ENCODE measurements around the gene DDTL. TPM values are rescaled to one million over a fixed set of nuclear protein-coding genes. Genes with fewer than 3 reads are reported as not detected.
"Not testable (repeated sequence)": the region's sequence is repeated elsewhere in the genome, so short reads cannot be mapped to it uniquely, and the experiment has no call there.

DDTL gene
- total RNA-seq, 1 donor from 2014 or later: not detected

GRCh38 chr22:23956301-23956900, 10.3 kb upstream of the DDTL start:
- not testable (repeated sequence) for H3K27ac Mint-ChIP-seq; H3K4me1 Mint-ChIP-seq (ENCODE audit: low read depth); H3K9me3 Mint-ChIP-seq (ENCODE audit: low read depth); H3K27me3 Mint-ChIP-seq; H3K36me3 Mint-ChIP-seq (ENCODE audit: insufficient read depth); H3K4me3 Mint-ChIP-seq (ENCODE audit: low read depth)
- peak; percentile 69 for DNase-seq (ENCODE audit: low spot score, unreplicated experiment)
- peak; percentile 81 for TF ChIP-seq CTCF (IDR thresholded peaks at IDR 0.05; ENCODE audit: unreplicated experiment)

DNA sequence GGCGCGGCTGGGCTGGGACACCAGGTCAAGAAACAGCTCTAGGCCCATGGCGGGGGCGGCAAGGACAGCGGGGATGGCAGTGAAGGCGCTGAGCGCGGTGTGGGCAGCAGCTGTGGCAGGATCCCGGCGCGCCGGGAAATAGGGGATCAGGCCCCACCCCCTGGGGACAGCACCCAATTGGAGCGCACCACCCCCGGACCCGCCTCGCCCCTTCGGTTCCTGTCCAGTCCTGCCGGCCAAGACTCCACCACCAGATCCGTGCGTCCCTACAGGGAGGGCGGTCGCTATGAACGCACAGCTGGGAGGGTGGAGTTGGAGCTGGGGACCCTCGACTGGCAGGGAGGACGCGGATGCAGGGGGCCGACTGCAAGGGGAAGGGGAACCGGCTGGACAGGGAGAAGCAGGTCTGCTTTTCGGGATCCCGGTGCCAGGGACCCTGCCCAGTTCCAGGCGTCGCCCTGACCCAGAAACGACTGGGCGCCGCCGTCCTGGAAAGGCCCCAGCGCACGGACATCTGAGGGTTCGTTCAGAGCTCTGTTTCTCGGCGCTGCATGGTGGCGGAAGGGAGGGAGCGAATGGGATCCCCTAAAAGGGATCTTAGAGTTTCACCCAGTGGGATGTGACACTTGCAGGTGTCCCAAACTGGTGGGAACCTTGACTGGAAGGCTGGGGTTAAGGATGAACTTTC, 5.5 kb upstream of the DDTL start, which contains the start of gene GSTT2B:
Gene GSTT2B (minus strand): TSS at position 112 of the 688 bp plus-strand sequence. CDS start 64 bp downstream, at position 48.
- H3K4me1 Mint-ChIP-seq (ENCODE audit: low read depth); DNase-seq (ENCODE audit: low spot score, unreplicated experiment); H3K9me3 Mint-ChIP-seq (ENCODE audit: low read depth); H3K27ac Mint-ChIP-seq; H3K36me3 Mint-ChIP-seq (ENCODE audit: insufficient read depth); H3K4me3 Mint-ChIP-seq (ENCODE audit: low read depth); H3K27me3 Mint-ChIP-seq: not testable (repeated sequence)

DNA sequence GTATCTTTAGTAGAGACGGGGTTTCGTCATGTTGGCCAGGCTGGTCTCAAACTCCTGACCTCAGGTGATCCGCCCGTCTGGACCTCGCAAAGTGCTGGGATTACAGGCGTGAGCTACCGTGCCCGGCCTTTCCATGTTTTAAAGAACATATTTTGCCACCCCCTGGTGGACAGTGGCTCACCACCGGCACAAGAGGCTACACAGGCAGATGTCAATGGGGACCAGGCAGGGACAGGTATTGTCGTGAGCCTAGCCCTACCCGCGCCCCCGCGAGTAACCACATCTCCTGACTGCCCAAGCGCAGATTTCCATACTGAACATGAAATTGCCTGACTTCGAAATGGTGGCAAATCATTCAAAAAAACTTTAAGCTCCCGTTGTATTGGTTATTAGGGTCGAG, 594 bp upstream of the DDTL start:
- not testable (repeated sequence) for H3K27ac Mint-ChIP-seq; H3K27me3 Mint-ChIP-seq; H3K4me3 Mint-ChIP-seq (ENCODE audit: low read depth); H3K9me3 Mint-ChIP-seq (ENCODE audit: low read depth); H3K4me1 Mint-ChIP-seq (ENCODE audit: low read depth); DNase-seq (ENCODE audit: low spot score, unreplicated experiment)
- peaks cover 11% of the 10 kb centered on the region for H3K36me3 Mint-ChIP-seq (ENCODE audit: insufficient read depth)

DNA sequence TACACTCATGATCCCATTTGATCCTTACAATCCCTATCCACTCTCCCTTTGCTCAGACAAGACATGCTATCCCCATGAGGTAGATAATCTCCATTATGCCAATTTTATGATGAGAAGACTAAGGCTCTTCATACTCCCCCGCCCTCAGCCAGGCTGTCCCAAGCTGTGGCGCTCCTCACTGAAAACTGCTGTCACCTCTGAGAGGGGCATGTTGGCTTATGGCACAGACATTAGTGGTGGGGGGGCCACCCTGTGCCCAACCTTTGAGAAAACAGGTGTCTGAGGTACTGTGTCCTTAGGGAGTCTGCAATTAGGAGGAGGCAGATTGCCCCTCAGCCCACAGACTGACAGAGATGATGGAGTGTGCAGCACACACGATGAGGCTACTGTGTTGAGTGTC, 2.4 kb downstream of the DDTL start:
- no peak for DNase-seq (ENCODE audit: low spot score, unreplicated experiment)
- TF ChIP-seq CTCF (IDR thresholded peaks at IDR 0.05; ENCODE audit: unreplicated experiment): no peak
- Mint-ChIP-seq H3K27ac (no peak overlapping the region), H3K27me3 (no peaks in the 10 kb centered on the region), H3K9me3 (ENCODE audit: low read depth) (no peaks in the 10 kb centered on the region), H3K4me1 (ENCODE audit: low read depth) (no peaks in the 10 kb centered on the region), H3K4me3 (ENCODE audit: low read depth) (no peak overlapping the region), H3K36me3 (ENCODE audit: insufficient read depth) (peaks cover 15% of the 10 kb centered on the region)

DNA sequence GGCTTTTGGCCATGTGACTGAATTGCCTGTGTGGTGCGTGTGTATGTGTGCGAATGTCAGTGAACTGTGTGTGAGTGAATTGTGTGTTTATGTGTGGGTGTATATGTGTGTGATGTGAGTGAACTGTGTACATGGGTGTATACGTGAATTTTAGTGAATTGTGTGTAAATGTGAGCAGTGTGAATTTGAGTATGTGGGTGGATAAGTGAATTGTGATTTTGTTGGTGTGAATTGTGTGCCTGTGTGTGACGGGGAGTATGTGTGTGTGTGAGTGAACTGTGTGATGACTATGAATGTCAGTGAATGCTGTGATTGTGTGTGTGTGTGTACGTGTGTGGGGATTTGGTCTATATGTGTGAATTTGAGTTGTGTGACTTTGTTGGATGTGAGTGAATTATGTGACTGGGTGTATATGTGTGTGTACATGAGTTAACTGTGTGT, 3.5 kb downstream of the DDTL start:
- no peak for DNase-seq (ENCODE audit: low spot score, unreplicated experiment)
- no peak for TF ChIP-seq CTCF (IDR thresholded peaks at IDR 0.05; ENCODE audit: unreplicated experiment)
- H3K27me3 Mint-ChIP-seq: no peaks in the 10 kb centered on the region
- no peak overlapping the region for H3K4me3 Mint-ChIP-seq (ENCODE audit: low read depth)
- no peaks in the 10 kb centered on the region for H3K4me1 Mint-ChIP-seq (ENCODE audit: low read depth)
- no peaks in the 10 kb centered on the region for H3K9me3 Mint-ChIP-seq (ENCODE audit: low read depth)
- H3K36me3 Mint-ChIP-seq (ENCODE audit: insufficient read depth): peaks cover 15% of the 10 kb centered on the region
- H3K27ac Mint-ChIP-seq: no peak overlapping the region

GRCh38 chr22:23970816-23971486, 4.3 kb downstream of the DDTL start:
- no peak for TF ChIP-seq CTCF (IDR thresholded peaks at IDR 0.05; ENCODE audit: unreplicated experiment)
- Mint-ChIP-seq H3K9me3 (ENCODE audit: low read depth) (no peaks in the 10 kb centered on the region), H3K4me1 (ENCODE audit: low read depth) (no peaks in the 10 kb centered on the region), H3K27ac (no peak overlapping the region), H3K36me3 (ENCODE audit: insufficient read depth) (peaks cover 15% of the 10 kb centered on the region), H3K27me3 (no peaks in the 10 kb centered on the region), H3K4me3 (ENCODE audit: low read depth) (no peak overlapping the region)
- no peak for DNase-seq (ENCODE audit: low spot score, unreplicated experiment)

DNA sequence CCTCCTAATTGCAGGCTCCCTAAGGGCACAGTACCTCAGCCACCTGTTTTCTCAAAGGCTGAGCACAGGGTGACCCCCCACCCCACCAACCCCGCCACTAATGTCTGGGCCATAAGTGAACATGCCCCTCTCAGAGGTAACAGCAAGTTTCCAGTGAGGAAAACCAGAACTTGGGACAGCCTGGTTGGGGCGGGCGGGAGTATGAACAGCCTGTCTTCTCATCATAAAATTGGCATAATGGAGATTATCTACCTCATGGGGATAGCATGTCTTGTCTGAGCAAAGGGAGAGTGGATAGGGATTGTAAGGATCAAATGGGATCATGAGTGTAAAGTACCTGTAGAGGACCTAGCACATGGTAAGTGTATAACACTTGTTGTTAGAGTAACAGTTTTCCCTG, 5.2 kb downstream of the DDTL start:
- Mint-ChIP-seq H3K4me3 (ENCODE audit: low read depth) (peak overlapping the region; percentile 11), H3K36me3 (ENCODE audit: insufficient read depth) (peaks cover 15% of the 10 kb centered on the region)
- not testable (repeated sequence) for H3K27ac Mint-ChIP-seq

DNA sequence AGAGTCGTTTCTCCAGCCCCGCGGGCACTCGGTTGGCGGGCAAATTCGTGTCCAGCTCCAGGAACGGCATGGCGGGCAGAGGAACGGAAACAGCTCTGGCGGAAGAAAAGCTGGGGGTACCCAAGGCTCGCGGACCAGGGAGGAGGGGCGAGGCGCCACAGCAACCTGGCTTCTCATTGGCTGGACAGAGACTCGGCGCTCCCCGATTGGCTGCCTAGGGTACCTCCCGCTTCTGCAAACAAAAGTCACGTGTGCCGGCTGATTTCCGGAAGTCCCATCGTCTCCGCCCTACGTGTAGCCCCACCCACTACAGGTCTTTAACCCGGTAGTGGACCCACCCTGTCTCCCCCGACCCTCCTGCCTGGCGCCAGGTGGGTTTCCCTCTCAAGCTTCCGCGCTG, 7.7 kb downstream of the DDTL start, which contains the start of gene DDT:
Gene DDT (minus strand): TSS at position 97 of the 400 bp plus-strand sequence. CDS start 27 bp downstream, at position 70.
- peaks cover 11% of the 10 kb centered on the region for H3K36me3 Mint-ChIP-seq (ENCODE audit: insufficient read depth)
- not testable (repeated sequence) for H3K9me3 Mint-ChIP-seq (ENCODE audit: low read depth); H3K4me3 Mint-ChIP-seq (ENCODE audit: low read depth); H3K27ac Mint-ChIP-seq; DNase-seq (ENCODE audit: low spot score, unreplicated experiment); H3K4me1 Mint-ChIP-seq (ENCODE audit: low read depth); H3K27me3 Mint-ChIP-seq

More for the DNA sequence above, 5.2 kb downstream of the DDTL start:
- H3K27me3 Mint-ChIP-seq; H3K4me1 Mint-ChIP-seq (ENCODE audit: low read depth); DNase-seq (ENCODE audit: low spot score, unreplicated experiment); H3K9me3 Mint-ChIP-seq (ENCODE audit: low read depth): not testable (repeated sequence)

All from progenitor cell of endocrine pancreas (in vitro differentiated cells).